PC-9 (cell line): ENCODE measurements around the gene UBE4A. TPM values are rescaled to one million over a fixed set of nuclear protein-coding genes. Genes with fewer than 3 reads are reported as not detected.

ENCODE experiments used
- BruUV-seq: library from RNA; stranded (reverse); fragments of 400-500 nt; replicated peaks from 2 replicates; lab custom pipeline; 2021; lab: Mats Ljungman, UMichigan
- CTCF ChIA-PET: fragments of 300-600 bp; sonication (Branson Sonifier 250); formaldehyde crosslinking; loops from one replicate; lab custom pipeline; 2022; ENCODE audit warnings: antibody characterized with exemption; lab: Charles Lee
- POLR2A ChIA-PET: fragments of 300-600 bp; sonication (Branson Sonifier 250); formaldehyde crosslinking; loops from one replicate; lab custom pipeline; 2022; ENCODE audit warnings: antibody characterized with exemption; ENCODE audit not compliant: unreplicated experiment; lab: Charles Lee
- DNase-seq, 2 experiments: peaks; one replicate each; pipeline versions ENCODE4 v3.0.0 to v3.0.0-alpha.2; 2015 to 2022; ENCODE audit warnings: mixed read lengths in 1 of 2
- H2AFZ ChIP-seq: fragments of 200-600 bp; sonication (generic); 2 replicates; pipeline ENCODE4 v1.8.1; 2017; ENCODE audit warnings: antibody characterized with exemption
- H3F3A ChIP-seq: fragments of 200-600 bp; sonication (generic); 2 replicates; pipeline ENCODE4 v1.8.1; 2017; ENCODE audit warnings: antibody characterized with exemption, mild to moderate bottlenecking, low read depth; ENCODE audit not compliant: insufficient read depth
- H3K27ac ChIP-seq: fragments of 200-600 bp; sonication (generic); 2 replicates; pipeline ENCODE4 v1.6.1; 2016; ENCODE audit warnings: mixed run types
- H3K27me3 ChIP-seq: fragments of 200-600 bp; sonication (generic); 2 replicates; pipeline ENCODE4 v1.6.1; 2016; ENCODE audit warnings: low read depth, mixed run types; ENCODE audit not compliant: insufficient read depth
- H3K36me3 ChIP-seq: fragments of 200-600 bp; sonication (generic); 2 replicates; pipeline ENCODE4 v1.6.1; 2016; ENCODE audit warnings: low read depth, mixed run types
- H3K4me1 ChIP-seq: fragments of 200-600 bp; sonication (generic); replicated peaks from 2 replicates; pipeline ENCODE4 v1.6.1; 2016; ENCODE audit warnings: mixed run types; ENCODE audit not compliant: insufficient read depth
- H3K4me2 ChIP-seq: fragments of 200-600 bp; sonication (generic); 2 replicates; pipeline ENCODE4 v1.6.1; 2017; ENCODE audit warnings: mixed run types
- H3K4me3 ChIP-seq: fragments of 200-600 bp; sonication (generic); 2 replicates; pipeline ENCODE4 v1.6.1; 2016; ENCODE audit warnings: mixed run types
- H3K79me2 ChIP-seq: fragments of 200-600 bp; sonication (generic); 2 replicates; pipeline ENCODE4 v1.6.1; 2017; ENCODE audit warnings: low read depth, mixed run types
- H3K9me2 ChIP-seq: fragments of 200-600 bp; sonication (generic); 2 replicates; pipeline ENCODE4 v1.8.1; 2017; ENCODE audit warnings: mild to moderate bottlenecking; ENCODE audit not compliant: insufficient read depth
- H3K9me3 ChIP-seq: fragments of 200-600 bp; sonication (generic); 2 replicates; pipeline ENCODE4 v1.8.1; 2016; ENCODE audit warnings: low read depth; ENCODE audit not compliant: insufficient read depth
- H4K20me1 ChIP-seq: fragments of 200-600 bp; sonication (generic); 2 replicates; pipeline ENCODE4 v1.8.1; 2017; ENCODE audit not compliant: insufficient read depth
- EZH2 ChIP-seq: fragments of 200-600 bp; sonication (generic); IDR thresholded peaks from 2 replicates; pipeline ENCODE4 v1.8.0; 2017; ENCODE audit warnings: antibody characterized with exemption, low read depth
- intact Hi-C: fragments of 100-400 bp; cut with micrococcal nuclease; formaldehyde crosslinking; loops from one replicate; pipeline ENCODE4 v1.10.0; 2022; ENCODE audit not compliant: unreplicated experiment
- total RNA-seq: library from RNA; stranded (reverse); gene quantifications from 2 replicates; pipeline ENCODE4 v1.2.3, GENCODE V29; 2021
- TF ChIP-seq, protein P1 (sequence below): fragments of 200-600 bp; sonication (generic); conservative IDR thresholded peaks from 2 replicates; pipeline ENCODE4 v1.6.1; 2017; ENCODE audit warnings: mixed run types, antibody characterized with exemption, mild to moderate bottlenecking, moderate library complexity

The UBE4A gene
- total RNA-seq, 1 experiment from 2014 or later: 30.9 TPM

DNA sequence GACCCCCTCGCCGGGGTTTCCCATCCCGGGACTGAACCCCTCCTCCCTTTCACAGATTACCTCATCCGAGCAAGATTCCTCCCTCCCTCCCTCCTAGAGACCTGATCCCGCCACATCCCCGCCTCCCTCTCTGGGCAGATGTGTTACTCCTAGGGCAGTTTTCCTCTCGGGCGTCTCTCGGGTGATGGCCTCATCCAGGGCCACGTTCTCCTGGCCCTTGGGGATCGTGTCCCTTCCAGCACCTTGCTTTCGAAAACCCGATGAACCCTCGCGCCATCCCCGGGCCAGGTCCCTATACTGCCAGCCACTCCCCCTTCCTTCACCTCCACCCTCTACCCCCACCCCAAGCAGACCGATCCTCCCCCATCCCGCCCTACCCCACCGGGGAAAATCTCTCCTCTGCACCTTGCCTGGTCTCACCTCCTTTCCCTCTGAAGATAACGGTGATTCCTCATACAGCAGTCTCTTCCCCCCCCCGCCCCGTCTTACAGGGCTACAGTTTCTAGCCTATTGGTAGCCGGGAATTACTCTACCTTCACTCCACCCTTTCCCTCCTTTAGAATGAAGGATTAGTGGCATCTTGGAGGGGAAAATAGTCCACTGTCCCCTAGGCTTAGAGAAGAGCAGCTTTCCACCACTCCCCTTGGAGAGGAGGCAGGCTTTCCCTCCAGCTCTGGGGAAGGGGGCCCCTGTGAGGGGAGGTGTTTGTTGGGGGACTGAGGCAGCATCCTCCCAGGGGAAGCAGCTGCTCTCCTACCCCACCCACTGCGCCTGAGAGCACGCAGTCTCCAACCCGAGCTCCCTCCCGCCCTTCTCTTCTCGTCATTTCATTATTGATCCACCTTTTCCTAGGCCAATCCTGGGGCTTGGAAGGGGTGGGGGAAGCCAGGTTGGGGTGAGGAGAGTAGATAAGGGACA lies 78.1 kb downstream of the UBE4A start:
- POLR2A ChIA-PET: no interaction called here
- H3K9me2 ChIP-seq: no peaks in the 10 kb centered on the region
- peaks cover 48% of the 10 kb centered on the region for H3K4me1 ChIP-seq
- peak overlapping the region; percentile 69 for H3K4me3 ChIP-seq
- H3K36me3 ChIP-seq: peaks cover 12% of the 10 kb centered on the region
- intact Hi-C loops: no loop called here
- peak overlapping the region; percentile 78 for H2AFZ ChIP-seq
- BruUV-seq: TSS peak; percentile 31
- CTCF ChIA-PET: interaction anchor here (0.7 to 0.8 kb wide), 3 partner anchors 12 to 263 kb away, joined by 3 to 18 read pairs (median 4); no protein-coding TSS in a partner anchor
- H3K27ac ChIP-seq: no peak overlapping the region
- no peaks in the 10 kb centered on the region for H3K9me3 ChIP-seq
- peaks cover 17% of the 10 kb centered on the region; the same call in 1 of the 2 replicates for H3F3A ChIP-seq
- no peaks in the 10 kb centered on the region for H3K27me3 ChIP-seq
- peak overlapping the region; percentile 87 for H3K4me2 ChIP-seq
- peaks cover 59% of the 10 kb centered on the region for H3K79me2 ChIP-seq
- peaks cover 51% of the 10 kb centered on the region for H4K20me1 ChIP-seq
- DNase-seq: peak in 1 of 2 experiments; percentile 24
- TF ChIP-seq, protein P1, sequence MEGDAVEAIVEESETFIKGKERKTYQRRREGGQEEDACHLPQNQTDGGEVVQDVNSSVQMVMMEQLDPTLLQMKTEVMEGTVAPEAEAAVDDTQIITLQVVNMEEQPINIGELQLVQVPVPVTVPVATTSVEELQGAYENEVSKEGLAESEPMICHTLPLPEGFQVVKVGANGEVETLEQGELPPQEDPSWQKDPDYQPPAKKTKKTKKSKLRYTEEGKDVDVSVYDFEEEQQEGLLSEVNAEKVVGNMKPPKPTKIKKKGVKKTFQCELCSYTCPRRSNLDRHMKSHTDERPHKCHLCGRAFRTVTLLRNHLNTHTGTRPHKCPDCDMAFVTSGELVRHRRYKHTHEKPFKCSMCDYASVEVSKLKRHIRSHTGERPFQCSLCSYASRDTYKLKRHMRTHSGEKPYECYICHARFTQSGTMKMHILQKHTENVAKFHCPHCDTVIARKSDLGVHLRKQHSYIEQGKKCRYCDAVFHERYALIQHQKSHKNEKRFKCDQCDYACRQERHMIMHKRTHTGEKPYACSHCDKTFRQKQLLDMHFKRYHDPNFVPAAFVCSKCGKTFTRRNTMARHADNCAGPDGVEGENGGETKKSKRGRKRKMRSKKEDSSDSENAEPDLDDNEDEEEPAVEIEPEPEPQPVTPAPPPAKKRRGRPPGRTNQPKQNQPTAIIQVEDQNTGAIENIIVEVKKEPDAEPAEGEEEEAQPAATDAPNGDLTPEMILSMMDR: no peak
- no peak for TF ChIP-seq EZH2

DNA sequence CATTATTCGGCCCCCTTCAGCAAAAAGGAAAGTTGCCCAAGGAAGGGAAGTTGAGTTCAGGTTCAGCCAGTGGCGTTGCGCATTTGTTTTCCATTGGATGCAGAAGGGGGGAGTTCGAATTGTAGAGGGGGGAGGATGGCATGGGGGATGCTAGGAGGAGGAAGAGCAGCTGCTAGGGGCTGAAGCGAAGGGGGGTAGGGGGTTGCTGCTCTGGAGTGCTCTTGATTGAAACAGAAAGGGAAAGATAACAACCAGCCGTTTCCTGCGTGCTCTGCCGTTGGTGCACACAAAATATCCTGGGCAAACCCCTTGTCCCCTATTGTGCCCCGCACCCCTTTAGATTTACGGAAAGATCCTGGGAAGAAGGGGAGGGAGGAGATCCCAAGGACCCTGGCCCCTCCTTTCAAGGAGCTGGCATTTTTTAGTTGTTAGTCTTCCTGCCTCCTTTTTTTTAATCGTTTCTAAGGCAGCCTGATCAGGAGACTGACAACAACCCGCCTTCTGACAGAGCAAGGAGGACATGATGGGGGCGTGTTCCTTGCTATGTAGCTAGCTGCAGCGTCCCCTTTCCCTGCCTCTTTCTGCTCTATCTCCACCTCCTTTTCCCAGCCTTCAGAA lies 79.0 kb downstream of the UBE4A start:
- peaks cover 60% of the 10 kb centered on the region for H4K20me1 ChIP-seq
- BruUV-seq: no TSS peak
- intact Hi-C loops: no loop called here

DNA sequence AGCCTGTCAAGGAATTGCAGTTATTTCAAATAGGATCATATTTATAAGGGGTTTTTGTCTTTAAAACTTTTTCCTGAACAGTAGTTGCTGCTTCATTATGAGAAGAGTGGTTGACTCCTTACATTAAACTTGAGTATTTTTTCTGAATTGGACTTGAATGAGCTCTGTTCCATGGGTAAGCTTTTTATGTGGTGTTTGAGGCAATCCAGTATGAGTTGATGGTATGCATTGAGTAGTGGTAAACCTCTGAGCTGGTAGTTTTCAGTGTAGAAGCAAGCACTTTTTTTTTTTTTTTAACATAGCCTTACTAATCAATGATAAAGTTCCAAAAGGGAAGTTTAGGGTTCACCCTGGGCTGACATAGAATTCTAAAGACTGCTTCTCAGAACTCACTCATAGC lies 80.2 kb downstream of the UBE4A start:
- no peaks in the 10 kb centered on the region for H3K9me2 ChIP-seq
- peaks cover 81% of the 10 kb centered on the region for H3K79me2 ChIP-seq
- H2AFZ ChIP-seq: no peak overlapping the region
- no peak overlapping the region; the same call in 1 of the 2 replicates for H3K4me3 ChIP-seq
- H3K4me2 ChIP-seq: peak overlapping the region; percentile 87
- peaks cover 73% of the 10 kb centered on the region for H4K20me1 ChIP-seq
- H3K27me3 ChIP-seq: no peaks in the 10 kb centered on the region
- H3K4me1 ChIP-seq: peaks cover 40% of the 10 kb centered on the region
- H3K36me3 ChIP-seq: peaks cover 23% of the 10 kb centered on the region
- intact Hi-C loops: no loop called here
- ChIA-PET CTCF (no interaction called here), POLR2A (no interaction called here)
- H3K27ac ChIP-seq: no peak overlapping the region
- BruUV-seq: no TSS peak
- no peaks in the 10 kb centered on the region for H3K9me3 ChIP-seq
- no peak for TF ChIP-seq EZH2
- TF ChIP-seq, protein P1: no peak
- peaks cover 8% of the 10 kb centered on the region; the same call in 1 of the 2 replicates for H3F3A ChIP-seq
- DNase-seq: no peak

More for the DNA sequence above, 79.0 kb downstream of the UBE4A start:
- DNase-seq: peak in 1 of 2 experiments; percentile 37
- Histone ChIP-seq H3K4me2 (peak overlapping the region; percentile 87), H3K27ac (no peak overlapping the region), H3K27me3 (no peaks in the 10 kb centered on the region), H3K36me3 (peaks cover 12% of the 10 kb centered on the region), H2AFZ (no peak overlapping the region), H3K9me3 (no peaks in the 10 kb centered on the region), H3K4me3 (peak overlapping the region; percentile 69; the same call in 1 of the 2 replicates), H3K4me1 (peaks cover 48% of the 10 kb centered on the region), H3K9me2 (no peaks in the 10 kb centered on the region), H3K79me2 (peaks cover 69% of the 10 kb centered on the region), H3F3A (peaks cover 16% of the 10 kb centered on the region; the same call in 1 of the 2 replicates)
- POLR2A ChIA-PET: interaction anchor here (0.9 kb wide), 1 partner anchor 182 kb away, joined by 5 read pairs; no protein-coding TSS in a partner anchor
- CTCF ChIA-PET: interaction anchor here (0.7 kb wide), 2 partner anchors 60 to 264 kb away, joined by 4 to 14 read pairs; no protein-coding TSS in a partner anchor
- TF ChIP-seq EZH2: no peak
- TF ChIP-seq, protein P1: no peak
